ENCODE results near the gene FZD1.

DNA sequence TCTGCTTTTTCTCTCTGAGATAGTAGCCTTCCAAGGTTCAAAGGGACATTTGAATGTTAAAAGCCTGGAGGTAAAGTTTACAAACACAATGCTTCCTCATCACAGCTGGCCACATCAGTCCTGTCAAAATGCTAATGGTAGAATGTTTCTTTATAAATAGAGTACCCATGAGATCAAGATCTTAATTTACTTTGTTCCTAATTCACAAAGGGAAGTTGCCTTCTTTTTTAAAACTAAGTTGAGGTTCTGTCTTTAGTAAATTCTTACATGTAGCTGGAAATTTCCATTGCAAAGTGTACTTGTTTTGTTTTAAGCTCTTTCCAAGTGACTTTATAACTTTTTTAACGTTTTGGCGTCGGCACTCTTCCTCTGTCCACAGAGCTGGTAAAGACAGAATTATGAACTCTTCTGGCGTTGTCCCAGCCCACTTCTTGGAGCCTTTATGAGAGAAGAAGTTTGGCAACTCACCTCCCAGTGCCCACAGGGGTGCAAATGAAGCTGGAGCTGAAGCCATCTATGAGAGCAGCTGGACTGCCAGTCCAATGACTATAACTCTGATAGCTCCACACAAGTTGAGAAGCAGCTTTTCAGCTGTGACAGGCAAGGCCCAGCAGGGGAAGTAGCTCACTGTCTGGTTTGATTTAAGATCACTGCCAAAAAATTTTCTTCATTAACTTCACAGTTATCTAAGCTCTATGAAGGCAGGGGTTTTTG, 23.3 kb downstream of the FZD1 start:
- TF ChIP-seq, protein P1, sequence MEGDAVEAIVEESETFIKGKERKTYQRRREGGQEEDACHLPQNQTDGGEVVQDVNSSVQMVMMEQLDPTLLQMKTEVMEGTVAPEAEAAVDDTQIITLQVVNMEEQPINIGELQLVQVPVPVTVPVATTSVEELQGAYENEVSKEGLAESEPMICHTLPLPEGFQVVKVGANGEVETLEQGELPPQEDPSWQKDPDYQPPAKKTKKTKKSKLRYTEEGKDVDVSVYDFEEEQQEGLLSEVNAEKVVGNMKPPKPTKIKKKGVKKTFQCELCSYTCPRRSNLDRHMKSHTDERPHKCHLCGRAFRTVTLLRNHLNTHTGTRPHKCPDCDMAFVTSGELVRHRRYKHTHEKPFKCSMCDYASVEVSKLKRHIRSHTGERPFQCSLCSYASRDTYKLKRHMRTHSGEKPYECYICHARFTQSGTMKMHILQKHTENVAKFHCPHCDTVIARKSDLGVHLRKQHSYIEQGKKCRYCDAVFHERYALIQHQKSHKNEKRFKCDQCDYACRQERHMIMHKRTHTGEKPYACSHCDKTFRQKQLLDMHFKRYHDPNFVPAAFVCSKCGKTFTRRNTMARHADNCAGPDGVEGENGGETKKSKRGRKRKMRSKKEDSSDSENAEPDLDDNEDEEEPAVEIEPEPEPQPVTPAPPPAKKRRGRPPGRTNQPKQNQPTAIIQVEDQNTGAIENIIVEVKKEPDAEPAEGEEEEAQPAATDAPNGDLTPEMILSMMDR (IDR thresholded peaks at IDR 0.05 in 2 of 3, conservative IDR thresholded peaks at IDR 0.05 in 1 of 3; ENCODE audit: borderline replicate concordance in 1 of 3, insufficient read depth in 1 of 3, low read depth in 2 of 3, low read length in 2 of 3): no peak
- TF ChIP-seq EZH2 (IDR thresholded peaks at IDR 0.05) (no peak), YY1 (IDR thresholded peaks at IDR 0.05; ENCODE audit: extremely low read depth, insufficient replicate concordance, low read depth, low read length) (no peak)
